Stimulated activated CD4-positive, alpha-beta T cell treated with anti-CD3 and anti-CD28 coated beads, Interleukin-4, amount 100 ng/mL, for 1 hour (primary cell): Measurements from ENCODE around the gene PAPOLB.
"Not testable (repeated sequence)": the region's sequence is repeated elsewhere in the genome, so short reads cannot be mapped to it uniquely, and the experiment has no call there.

Experiments used
- DNase-seq: peaks from one replicate; pipeline ENCODE4 v3.0.0-alpha.2; 2020

The PAPOLB gene

DNA sequence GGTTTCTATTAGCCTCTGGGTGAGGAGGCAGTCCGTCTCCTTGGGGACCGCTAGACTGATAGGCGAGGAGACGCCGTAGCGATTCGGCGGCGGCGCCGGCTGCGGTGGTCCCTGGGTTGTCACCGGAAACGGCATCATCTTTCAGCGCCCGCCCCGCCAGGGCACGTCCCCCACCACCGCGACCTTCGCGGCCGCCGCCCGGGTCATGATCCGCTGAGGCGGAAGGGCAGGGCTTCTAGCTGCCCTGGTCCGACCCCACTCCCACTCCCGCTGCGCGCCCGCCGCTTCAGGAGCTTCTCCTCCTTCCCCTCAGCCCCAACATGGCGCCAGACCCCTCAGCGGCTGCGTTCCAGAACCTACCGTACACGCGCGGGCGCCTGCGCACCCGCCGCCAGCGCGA lies at the start of gene PAPOLB:
TSS of gene PAPOLB (minus strand) at position 358 of the 400 bp plus-strand sequence. CDS start at position 138, 220 bp downstream.
- peak; percentile 7 for DNase-seq

GRCh38 chr7:4911111-4911828 lies 49.4 kb upstream of the PAPOLB start:
- DNase-seq = no peak

DNA sequence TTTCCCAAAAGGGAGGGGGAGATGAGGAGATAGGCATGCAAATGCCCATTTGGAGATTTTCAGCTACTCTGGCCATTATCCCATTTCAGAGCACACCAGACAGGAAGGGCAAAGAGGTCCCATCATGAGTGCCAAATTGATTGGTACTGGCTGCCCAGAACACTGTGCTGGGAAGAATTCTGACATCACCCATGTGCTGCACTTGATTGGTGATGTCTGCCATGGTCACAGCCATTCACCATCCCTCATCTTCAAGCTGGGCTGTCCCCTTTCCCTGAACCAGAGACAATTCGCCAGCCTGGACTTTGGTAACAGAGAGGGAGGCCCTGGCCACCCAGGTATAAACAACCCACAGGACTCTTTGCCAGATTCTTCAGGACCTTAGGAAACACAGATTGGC lies 44.9 kb upstream of the PAPOLB start:
- no peak for DNase-seq

GRCh38 chr7:4905171-4905570 lies 43.3 kb upstream of the PAPOLB start:
- no peak for DNase-seq

GRCh38 chr7:4904346-4904745 lies 42.5 kb upstream of the PAPOLB start:
- no peak for DNase-seq

- DNase-seq = no peak
Observed at GRCh38 chr7:4895766-4896165, 33.9 kb upstream of the PAPOLB start.

- no peak for DNase-seq
Observed at GRCh38 chr7:4894482-4894881, 32.7 kb upstream of the PAPOLB start.

DNA sequence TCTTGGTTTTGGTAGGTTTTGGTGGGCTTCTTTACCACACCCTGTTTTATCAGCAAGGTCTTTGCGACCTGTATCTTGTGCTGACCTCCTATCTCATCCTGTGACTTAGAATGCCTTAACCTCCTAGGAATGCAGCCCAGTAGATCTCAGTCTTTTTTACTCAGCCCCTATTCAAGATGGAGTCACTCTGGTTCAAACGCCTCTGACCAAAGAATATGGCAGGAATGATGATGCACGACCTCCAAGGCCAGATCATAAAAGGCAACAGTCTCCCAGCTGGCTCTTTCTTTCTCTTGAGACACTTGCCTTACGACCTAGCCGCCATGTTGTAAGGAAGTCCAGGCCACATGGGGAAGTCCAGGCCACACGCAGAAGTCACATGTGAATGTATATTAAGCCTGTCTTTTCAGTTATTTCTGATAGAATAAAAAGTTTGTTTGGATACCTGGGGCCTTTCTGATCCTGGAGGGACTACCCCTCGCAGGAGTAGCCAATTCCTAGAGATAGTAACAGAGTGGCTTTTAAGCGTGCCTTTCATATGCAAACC lies 32.2 kb upstream of the PAPOLB start:
- no peak for DNase-seq

DNA sequence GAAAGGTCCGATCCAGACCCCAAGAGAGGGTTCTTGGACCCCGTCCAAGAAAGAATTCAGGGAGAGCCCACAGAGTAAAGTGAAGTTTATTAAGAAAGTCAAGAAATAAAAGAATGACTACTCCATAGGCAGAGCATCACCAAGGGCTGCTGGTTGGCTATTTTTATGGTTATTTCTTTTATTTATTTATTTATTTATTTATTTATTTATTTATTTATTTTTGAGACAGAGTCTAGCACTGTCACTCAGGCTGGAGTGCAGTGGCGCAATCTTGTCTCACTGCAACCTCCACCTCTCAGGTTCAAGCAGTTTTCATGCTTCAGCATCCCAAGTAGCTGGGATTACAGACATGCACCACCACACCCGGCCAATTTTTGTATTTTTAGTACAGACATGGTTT lies 31.4 kb upstream of the PAPOLB start:
- DNase-seq = not testable (repeated sequence)

DNA sequence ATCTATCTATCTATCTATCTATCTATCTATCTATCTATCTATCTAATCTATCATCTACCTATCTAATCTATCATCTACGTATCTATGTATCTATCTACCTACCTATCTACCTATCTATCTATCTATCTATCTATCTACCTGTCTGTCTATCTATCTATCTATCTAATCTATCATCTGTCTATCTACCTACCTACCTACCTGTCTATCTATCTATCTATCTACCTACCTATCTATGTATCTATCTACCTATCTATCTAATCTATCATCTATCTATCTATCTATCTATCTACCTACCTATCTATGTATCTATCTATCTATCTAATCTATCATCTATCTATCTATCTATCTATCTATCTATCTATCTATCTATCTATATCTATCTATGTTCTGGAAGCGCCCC lies 29.7 kb upstream of the PAPOLB start:
- DNase-seq = not testable (repeated sequence)

DNA sequence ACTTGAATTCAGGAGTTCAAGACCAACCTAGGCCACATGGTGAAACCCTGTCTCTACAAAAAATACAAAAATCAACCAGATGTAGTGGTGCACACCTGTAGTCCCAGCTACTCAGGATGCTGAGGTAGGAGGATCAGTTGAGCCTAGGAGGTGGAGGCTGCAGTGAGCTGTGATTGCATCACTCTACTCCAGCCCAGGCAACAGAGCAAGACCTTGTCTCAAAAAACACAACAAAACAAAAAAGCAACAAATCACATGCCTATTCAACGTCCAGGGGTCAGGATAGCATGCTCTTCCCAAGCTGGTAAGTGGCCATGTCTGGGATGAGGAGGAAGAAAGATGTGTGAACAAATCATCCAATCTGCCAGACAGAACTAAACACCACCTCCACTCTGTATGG lies 27.9 kb upstream of the PAPOLB start:
- no peak for DNase-seq

- DNase-seq = no peak
Observed at GRCh38 chr7:4888161-4888560, 26.3 kb upstream of the PAPOLB start.

- DNase-seq = no peak
Observed at GRCh38 chr7:4886671-4887070, 24.8 kb upstream of the PAPOLB start.

GRCh38 chr7:4885317-4885807 lies 23.5 kb upstream of the PAPOLB start:
- no peak for DNase-seq

- DNase-seq = no peak
Observed at GRCh38 chr7:4884164-4884563, 22.3 kb upstream of the PAPOLB start.

DNA sequence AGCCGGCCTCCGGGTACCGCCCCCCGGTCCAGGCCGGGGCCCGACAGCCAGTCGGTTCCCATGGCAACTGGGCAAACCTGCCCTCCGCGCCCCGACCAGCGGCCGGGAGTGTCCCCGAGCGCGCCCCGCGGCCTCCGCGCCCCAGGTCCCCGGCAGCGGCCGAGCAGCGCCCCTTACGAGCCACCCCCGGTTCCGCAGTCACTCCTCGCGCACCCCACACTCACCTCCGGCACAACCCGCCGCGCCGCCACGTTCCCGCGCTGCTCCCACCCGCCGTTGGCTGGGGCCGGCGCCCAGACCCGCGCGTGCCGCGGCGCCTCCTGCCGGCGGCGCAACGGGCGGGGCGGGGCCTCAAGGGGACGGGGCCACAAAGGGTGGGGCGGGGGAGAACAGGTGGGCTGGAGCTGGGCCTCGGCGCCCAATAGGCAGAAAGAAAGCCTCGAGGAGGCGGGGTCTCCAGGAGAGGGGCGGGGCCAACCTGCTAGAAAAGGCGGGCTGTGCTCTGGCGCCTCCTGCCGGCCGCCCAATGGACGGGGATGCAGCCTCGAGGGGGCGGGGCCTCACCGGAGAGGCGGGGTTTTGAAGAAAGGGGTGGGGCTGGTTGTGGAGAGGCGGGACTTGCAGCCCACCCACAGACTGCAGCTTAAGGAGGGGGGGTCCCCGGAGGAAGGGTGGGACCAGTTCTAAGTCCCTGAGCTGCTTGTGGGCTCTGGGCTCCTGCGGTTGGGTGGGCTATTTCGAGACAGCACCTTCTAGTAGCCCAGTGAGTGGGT lies 21.7 kb upstream of the PAPOLB start, which contains the start of gene RADIL:
TSS of gene RADIL (minus strand) at position 345 of the 773 bp plus-strand sequence. CDS start 5,577 bp downstream, outside the sequence.
- DNase-seq = peak; percentile 89

GRCh38 chr7:4883033-4883371 lies 21.2 kb upstream of the PAPOLB start:
- DNase-seq = no peak

- DNase-seq = no peak
Observed at GRCh38 chr7:4882169-4883032, 20.6 kb upstream of the PAPOLB start.

GRCh38 chr7:4880218-4880617 lies 18.4 kb upstream of the PAPOLB start:
- DNase-seq = no peak

- no peak for DNase-seq
Observed at GRCh38 chr7:4879396-4880081, 17.7 kb upstream of the PAPOLB start.

DNA sequence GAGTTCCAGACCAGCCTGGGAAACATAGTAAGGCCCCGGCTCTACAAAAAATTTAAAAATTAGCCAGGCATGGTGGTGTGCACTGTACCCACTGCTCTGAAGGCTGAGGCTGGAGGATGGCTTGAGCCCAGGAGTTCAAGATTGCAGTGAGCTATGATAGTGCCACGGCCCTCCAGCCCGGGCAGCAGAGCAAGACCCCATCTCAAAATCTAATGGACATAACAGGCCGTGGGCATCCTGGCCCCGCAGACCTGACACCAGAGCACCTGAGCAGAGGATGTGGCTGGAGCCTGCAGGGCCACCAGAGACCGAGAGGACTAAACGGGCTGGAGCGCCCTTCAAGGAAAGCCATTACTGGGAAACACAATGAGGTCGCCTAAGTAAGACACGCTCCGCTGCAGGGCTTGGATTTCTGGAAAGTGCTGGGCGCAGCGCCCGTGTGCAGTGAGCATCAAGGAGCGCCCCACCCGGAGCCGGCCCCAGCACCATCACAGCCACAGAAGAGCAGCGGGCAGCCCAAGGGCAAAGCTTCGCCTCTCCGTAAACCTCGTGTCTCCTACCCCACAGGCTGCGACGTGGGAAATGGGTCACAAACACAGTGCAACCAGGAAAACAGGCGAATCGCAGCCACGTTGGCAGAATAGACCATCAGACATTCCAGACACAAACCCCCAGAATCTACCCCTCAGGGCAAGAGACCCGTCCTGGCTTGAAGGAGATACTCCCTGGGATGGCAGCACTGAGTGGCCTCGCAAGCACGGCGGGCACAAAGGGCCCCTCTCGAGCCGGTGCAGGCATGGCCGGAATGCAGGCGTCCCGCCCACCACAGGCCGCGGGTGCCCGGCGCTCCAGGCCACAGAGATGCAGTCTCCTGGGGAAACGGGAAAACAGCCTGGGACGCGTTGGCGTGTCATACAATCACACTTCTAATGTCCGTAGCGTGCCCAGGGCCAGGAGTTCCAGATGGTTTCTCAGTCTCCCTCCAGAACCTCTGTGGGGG lies 16.8 kb upstream of the PAPOLB start:
- DNase-seq = no peak
